Measurements from ENCODE around the gene JAG1. TPM values are rescaled to one million over a fixed set of nuclear protein-coding genes. Genes with fewer than 3 reads are reported as not detected.

The JAG1 gene
- total RNA-seq, 4 donors from 2014 or later = 34.3 to 81.9 (median 45.7) TPM

GRCh38 chr20:10687895-10688294 is 14.1 kb upstream of the JAG1 start:
- Histone ChIP-seq H3K4me1 (no peaks in the 10 kb centered on the region), H3K27me3 (no peaks in the 10 kb centered on the region), H3K9me3 (no peaks in the 10 kb centered on the region), H3K36me3 (no peaks in the 10 kb centered on the region), H3K4me3 (no peak overlapping the region), H3K27ac (no peak overlapping the region)
- ATAC-seq = no peak
- TF ChIP-seq EP300 (IDR thresholded peaks at IDR 0.05) (no peak), POLR2AphosphoS5 (IDR thresholded peaks at IDR 0.05) (no peak), CTCF (IDR thresholded peaks at IDR 0.05) (no peak), POLR2A (IDR thresholded peaks at IDR 0.05) (no peak)
- 65 to 67% methylated on average over 5 of the region's 5 CpGs for WGBS, 2 donors (ENCODE audit: low coverage in 1 of 2)

GRCh38 chr20:10686356-10687133 is 12.7 kb upstream of the JAG1 start:
- TF ChIP-seq CTCF (IDR thresholded peaks at IDR 0.05) (no peak), POLR2A (IDR thresholded peaks at IDR 0.05) (no peak), EP300 (IDR thresholded peaks at IDR 0.05) (no peak), POLR2AphosphoS5 (IDR thresholded peaks at IDR 0.05) (no peak)
- WGBS, 2 donors (ENCODE audit: low coverage in 1 of 2) = 79 to 89% methylated on average over 6 to 13 of the region's 14 CpGs
- Histone ChIP-seq H3K4me1 (no peaks in the 10 kb centered on the region), H3K36me3 (no peaks in the 10 kb centered on the region), H3K27ac (no peak overlapping the region), H3K27me3 (no peaks in the 10 kb centered on the region), H3K9me3 (no peaks in the 10 kb centered on the region), H3K4me3 (no peak overlapping the region)
- no peak for ATAC-seq

GRCh38 chr20:10683537-10683936 is 9.7 kb upstream of the JAG1 start:
- TF ChIP-seq EP300 (IDR thresholded peaks at IDR 0.05) = no peak
- no peak for TF ChIP-seq POLR2A (IDR thresholded peaks at IDR 0.05)
- no peak for TF ChIP-seq CTCF (IDR thresholded peaks at IDR 0.05)
- no peak for TF ChIP-seq POLR2AphosphoS5 (IDR thresholded peaks at IDR 0.05)
- Histone ChIP-seq H3K4me1 (no peaks in the 10 kb centered on the region), H3K36me3 (no peaks in the 10 kb centered on the region), H3K4me3 (no peak overlapping the region), H3K27ac (no peak overlapping the region), H3K9me3 (peaks cover 0 to 6% (median 0%) of the 10 kb centered on the region in 3 donors), H3K27me3 (no peaks in the 10 kb centered on the region)
- no peak for ATAC-seq
- WGBS, 2 donors (ENCODE audit: low coverage in 1 of 2) = 93 to 100% methylated on average over 1 to 2 of the region's 2 CpGs

GRCh38 chr20:10682939-10683338 is 9.1 kb upstream of the JAG1 start:
- 61 to 76% methylated on average over 2 to 3 of the region's 3 CpGs for WGBS, 2 donors (ENCODE audit: low coverage in 1 of 2)
- TF ChIP-seq POLR2A (IDR thresholded peaks at IDR 0.05) (no peak), CTCF (IDR thresholded peaks at IDR 0.05) (no peak), POLR2AphosphoS5 (IDR thresholded peaks at IDR 0.05) (no peak), EP300 (IDR thresholded peaks at IDR 0.05) (no peak)

GRCh38 chr20:10681494-10681893 is 7.7 kb upstream of the JAG1 start:
- ATAC-seq = no peak
- H3K4me1 ChIP-seq = no peaks in the 10 kb centered on the region
- 100% methylated on average over 4 of the region's 4 CpGs for WGBS, 2 donors (ENCODE audit: low coverage in 1 of 2)
- H3K4me3 ChIP-seq = no peak overlapping the region
- H3K9me3 ChIP-seq = peaks cover 0 to 6% (median 0%) of the 10 kb centered on the region in 3 donors
- TF ChIP-seq POLR2AphosphoS5 (IDR thresholded peaks at IDR 0.05) = no peak
- no peak for TF ChIP-seq CTCF (IDR thresholded peaks at IDR 0.05)
- no peak for TF ChIP-seq EP300 (IDR thresholded peaks at IDR 0.05)
- TF ChIP-seq POLR2A (IDR thresholded peaks at IDR 0.05) = no peak
- no peak overlapping the region for H3K27ac ChIP-seq
- no peaks in the 10 kb centered on the region for H3K36me3 ChIP-seq
- H3K27me3 ChIP-seq = no peaks in the 10 kb centered on the region

More at GRCh38 chr20:10682939-10683338, 9.1 kb upstream of the JAG1 start:
- Histone ChIP-seq H3K36me3 (no peaks in the 10 kb centered on the region), H3K4me3 (no peak overlapping the region), H3K4me1 (no peaks in the 10 kb centered on the region), H3K9me3 (peaks cover 0 to 6% (median 0%) of the 10 kb centered on the region in 3 donors), H3K27me3 (no peaks in the 10 kb centered on the region), H3K27ac (no peak overlapping the region)
- ATAC-seq = no peak
